DOHH2 (cell line): Measurements from ENCODE around the gene TMEM214.

Experiments
- CTCF ChIP-seq: fragments of 200-600 bp; sonication (generic); IDR thresholded peaks from one replicate; pipeline ENCODE4 v1.5.1; 2014; ENCODE audit warnings: antibody characterized with exemption, mild to moderate bottlenecking, low read depth, low read length; ENCODE audit not compliant: poor library complexity, severe bottlenecking
- EZH2phosphoT487 ChIP-seq: fragments of 200-600 bp; sonication (generic); IDR thresholded peaks from 2 replicates; pipeline ENCODE4 v1.6.1; 2017; ENCODE audit warnings: borderline replicate concordance, mild to moderate bottlenecking, antibody characterized with exemption, low read length, moderate library complexity, mixed read lengths

GRCh38 chr2:27086724-27087593 is 54.2 kb downstream of the TMEM214 start, which contains the start of gene KHK:
- TF ChIP-seq CTCF (no peak), EZH2phosphoT487 (no peak)
